Measurements from ENCODE around the gene GCGR. TPM values are rescaled to one million over a fixed set of nuclear protein-coding genes. Genes with fewer than 3 reads are reported as not detected.

The GCGR gene
- total RNA-seq, 1 donor from 2014 or later: not detected

GRCh38 chr17:81810476-81810875, 6.5 kb downstream of the GCGR start:
- no peaks in the 10 kb centered on the region for H3K9me3 ChIP-seq
- DNase-seq (ENCODE audit: extremely low spot score in 2 of 2): no peak
- no peaks in the 10 kb centered on the region for H3K27me3 ChIP-seq
- no peaks in the 10 kb centered on the region for H3K4me1 ChIP-seq
- no peak overlapping the region for H3K27ac ChIP-seq
- H3K36me3 ChIP-seq: no peaks in the 10 kb centered on the region
- intact Hi-C loops (cut with DNase I): no loop called here
- no peak overlapping the region for H3K4me3 ChIP-seq
- TF ChIP-seq POLR2AphosphoS5 (IDR thresholded peaks at IDR 0.05; ENCODE audit: insufficient read depth in 1 of 2, low read depth in 1 of 2) (no peak), CTCF (IDR thresholded peaks at IDR 0.05) (no peak), POLR2A (IDR thresholded peaks at IDR 0.05) (no peak)

- intact Hi-C loops (cut with DNase I): no loop called here
- Histone ChIP-seq H3K4me1 (no peaks in the 10 kb centered on the region), H3K27ac (no peak overlapping the region), H3K36me3 (no peaks in the 10 kb centered on the region), H3K4me3 (no peak overlapping the region), H3K9me3 (no peaks in the 10 kb centered on the region), H3K27me3 (no peaks in the 10 kb centered on the region)
- TF ChIP-seq POLR2A (IDR thresholded peaks at IDR 0.05) (no peak), POLR2AphosphoS5 (IDR thresholded peaks at IDR 0.05; ENCODE audit: insufficient read depth in 1 of 2, low read depth in 1 of 2) (no peak), CTCF (IDR thresholded peaks at IDR 0.05) (no peak)
- DNase-seq (ENCODE audit: extremely low spot score in 2 of 2): no peak
Observed at GRCh38 chr17:81810892-81811704, 7.1 kb downstream of the GCGR start.

- Histone ChIP-seq H3K36me3 (no peaks in the 10 kb centered on the region), H3K4me3 (no peak overlapping the region), H3K27me3 (no peaks in the 10 kb centered on the region), H3K9me3 (no peaks in the 10 kb centered on the region), H3K27ac (no peak overlapping the region), H3K4me1 (no peaks in the 10 kb centered on the region)
- intact Hi-C loops (cut with DNase I): no loop called here
- no peak for DNase-seq (ENCODE audit: extremely low spot score in 2 of 2)
- TF ChIP-seq CTCF (IDR thresholded peaks at IDR 0.05) (no peak), POLR2A (IDR thresholded peaks at IDR 0.05) (no peak), POLR2AphosphoS5 (IDR thresholded peaks at IDR 0.05; ENCODE audit: insufficient read depth in 1 of 2, low read depth in 1 of 2) (no peak)
Observed at GRCh38 chr17:81811705-81812570, 8.0 kb downstream of the GCGR start.

GRCh38 chr17:81812571-81813370, 8.8 kb downstream of the GCGR start:
- intact Hi-C loops (cut with DNase I): no loop called here
- Histone ChIP-seq H3K36me3 (no peaks in the 10 kb centered on the region), H3K27ac (no peak overlapping the region), H3K4me3 (no peak overlapping the region), H3K9me3 (no peaks in the 10 kb centered on the region), H3K4me1 (no peaks in the 10 kb centered on the region), H3K27me3 (no peaks in the 10 kb centered on the region)
- DNase-seq (ENCODE audit: extremely low spot score in 2 of 2): no peak
- TF ChIP-seq CTCF (IDR thresholded peaks at IDR 0.05) (no peak), POLR2AphosphoS5 (IDR thresholded peaks at IDR 0.05; ENCODE audit: insufficient read depth in 1 of 2, low read depth in 1 of 2) (no peak), POLR2A (IDR thresholded peaks at IDR 0.05) (no peak)

Data from vagina (tissue), 2 donors.